Ovary (tissue), 3 donors: Measurements from ENCODE around the gene ZIC2.

Experiments
- POLR2A ChIP-seq: fragments of 450-650 bp; IDR thresholded peaks from one replicate; pipeline ENCODE4 v1.6.1; 2017; ENCODE audit warnings: antibody characterized with exemption, mild to moderate bottlenecking, moderate library complexity
- TF ChIP-seq, protein P1 (sequence below), 3 donors: fragments of 450-650 bp in 2 of 3; fragments of 200-600 bp in 1 of 3; IDR thresholded peaks; one replicate each; pipeline versions ENCODE4 v1.5.1 to v1.8.0; 2016 to 2022; ENCODE audit warnings: antibody characterized with exemption in 3 of 3, mild to moderate bottlenecking in 1 of 3
- donor health status: DM: no; HTN: no; CAD: no.

DNA sequence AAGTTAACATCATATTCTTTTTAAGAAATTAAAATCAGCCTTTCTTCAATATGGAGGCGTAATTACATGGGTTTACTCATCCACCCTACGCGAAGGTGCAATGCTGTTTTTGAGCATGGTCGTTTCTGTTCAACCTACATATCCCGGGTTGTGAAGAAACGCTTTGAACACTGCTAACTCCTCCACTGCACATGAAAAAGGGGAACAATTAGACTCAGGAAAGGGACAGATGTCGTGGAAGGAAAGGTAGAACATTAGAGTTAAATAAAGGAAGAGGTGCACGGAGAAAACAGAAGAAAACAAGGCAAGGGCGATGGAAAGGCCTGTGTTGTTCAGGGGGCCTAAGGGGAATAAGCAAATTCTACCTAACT is 14.1 kb upstream of the ZIC2 start:
- TF ChIP-seq, protein P1, sequence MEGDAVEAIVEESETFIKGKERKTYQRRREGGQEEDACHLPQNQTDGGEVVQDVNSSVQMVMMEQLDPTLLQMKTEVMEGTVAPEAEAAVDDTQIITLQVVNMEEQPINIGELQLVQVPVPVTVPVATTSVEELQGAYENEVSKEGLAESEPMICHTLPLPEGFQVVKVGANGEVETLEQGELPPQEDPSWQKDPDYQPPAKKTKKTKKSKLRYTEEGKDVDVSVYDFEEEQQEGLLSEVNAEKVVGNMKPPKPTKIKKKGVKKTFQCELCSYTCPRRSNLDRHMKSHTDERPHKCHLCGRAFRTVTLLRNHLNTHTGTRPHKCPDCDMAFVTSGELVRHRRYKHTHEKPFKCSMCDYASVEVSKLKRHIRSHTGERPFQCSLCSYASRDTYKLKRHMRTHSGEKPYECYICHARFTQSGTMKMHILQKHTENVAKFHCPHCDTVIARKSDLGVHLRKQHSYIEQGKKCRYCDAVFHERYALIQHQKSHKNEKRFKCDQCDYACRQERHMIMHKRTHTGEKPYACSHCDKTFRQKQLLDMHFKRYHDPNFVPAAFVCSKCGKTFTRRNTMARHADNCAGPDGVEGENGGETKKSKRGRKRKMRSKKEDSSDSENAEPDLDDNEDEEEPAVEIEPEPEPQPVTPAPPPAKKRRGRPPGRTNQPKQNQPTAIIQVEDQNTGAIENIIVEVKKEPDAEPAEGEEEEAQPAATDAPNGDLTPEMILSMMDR (IDR thresholded peaks at IDR 0.05): no peak
- TF ChIP-seq POLR2A: no peak
